BLaER1 (cell line): ENCODE results near the gene LYPD6B.

Experiments
- H3K27ac ChIP-seq: shearing (Covaris generic); formaldehyde crosslinking; 2 replicates; pipeline ENCODE4 v1.8.1; 2022
- H3K27me3 ChIP-seq: shearing (Covaris generic); formaldehyde crosslinking; 2 replicates; pipeline ENCODE4 v1.8.1; 2022
- H3K36me3 ChIP-seq: shearing (Covaris generic); formaldehyde crosslinking; 2 replicates; pipeline ENCODE4 v1.8.1; 2022
- H3K4me1 ChIP-seq: shearing (Covaris generic); formaldehyde crosslinking; 2 replicates; pipeline ENCODE4 v1.8.1; 2022
- H3K4me2 ChIP-seq: shearing (Covaris generic); formaldehyde crosslinking; 2 replicates; pipeline ENCODE4 v1.8.1; 2022
- H3K4me3 ChIP-seq: shearing (Covaris generic); formaldehyde crosslinking; 2 replicates; pipeline ENCODE4 v1.8.1; 2022
- H3K9ac ChIP-seq: shearing (Covaris generic); formaldehyde crosslinking; 2 replicates; pipeline ENCODE4 v1.8.1; 2022
- H3K9me3 ChIP-seq: shearing (Covaris generic); formaldehyde crosslinking; 2 replicates; pipeline ENCODE4 v1.8.1; 2022
- H4K20me1 ChIP-seq: shearing (Covaris generic); formaldehyde crosslinking; 2 replicates; pipeline ENCODE4 v1.8.1; 2022
- Cebpa-rat ChIP-seq: shearing (Covaris generic); IDR thresholded peaks from 2 replicates; pipeline ENCODE4 v1.8.1; 2022

LYPD6B gene

DNA sequence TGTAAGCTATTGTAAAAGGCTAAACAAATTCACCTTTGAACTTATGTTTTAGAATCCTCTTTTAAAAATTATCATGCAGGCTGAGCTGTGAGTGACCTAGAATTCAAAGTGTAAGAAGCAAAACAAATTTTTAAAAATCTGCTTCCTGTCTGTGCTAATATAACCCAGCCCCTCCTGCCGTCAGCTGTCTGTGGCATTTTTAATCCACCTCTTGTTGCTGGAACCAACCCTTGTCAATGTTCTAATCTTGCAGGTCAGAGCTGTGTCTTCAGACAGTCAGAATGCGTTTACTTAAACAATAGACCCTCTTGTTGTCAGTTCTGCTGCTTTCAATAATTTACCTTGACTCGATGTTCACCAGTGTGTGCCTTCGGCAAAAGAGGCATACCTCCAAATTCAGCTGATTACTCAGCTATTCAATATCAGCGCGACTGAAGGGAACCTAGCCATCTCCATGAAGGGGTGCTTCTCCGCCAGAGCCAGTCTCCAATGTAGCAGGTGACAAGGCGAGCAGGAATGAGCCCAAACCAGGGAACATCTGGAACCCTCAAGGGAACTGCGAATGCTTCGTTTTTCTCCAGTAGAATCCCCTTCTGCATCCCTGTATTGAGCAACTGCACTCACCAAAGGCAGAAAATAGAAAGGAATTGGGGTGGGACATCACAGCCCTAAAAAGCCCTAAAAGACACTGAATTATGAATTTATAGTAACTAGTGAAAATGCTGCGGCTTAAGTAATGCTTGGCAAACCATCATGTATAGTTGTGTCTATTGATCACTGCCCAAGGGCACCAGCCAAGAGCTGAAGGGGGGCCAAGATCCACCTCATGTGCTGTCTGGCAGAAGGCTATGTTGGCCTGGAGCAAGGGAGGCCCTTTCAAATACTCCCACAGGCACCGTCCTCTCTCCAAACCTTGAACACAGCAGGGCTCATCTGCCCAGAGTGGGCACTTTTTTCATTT, 62.5 kb downstream of the LYPD6B start:
- Histone ChIP-seq H3K4me3 (no peak overlapping the region), H3K4me1 (no peaks in the 10 kb centered on the region), H3K4me2 (no peak overlapping the region), H3K9ac (no peak overlapping the region), H3K27ac (no peak overlapping the region), H4K20me1 (no peaks in the 10 kb centered on the region), H3K36me3 (no peaks in the 10 kb centered on the region), H3K9me3 (no peaks in the 10 kb centered on the region), H3K27me3 (no peaks in the 10 kb centered on the region)
- no peak for TF ChIP-seq Cebpa-rat

DNA sequence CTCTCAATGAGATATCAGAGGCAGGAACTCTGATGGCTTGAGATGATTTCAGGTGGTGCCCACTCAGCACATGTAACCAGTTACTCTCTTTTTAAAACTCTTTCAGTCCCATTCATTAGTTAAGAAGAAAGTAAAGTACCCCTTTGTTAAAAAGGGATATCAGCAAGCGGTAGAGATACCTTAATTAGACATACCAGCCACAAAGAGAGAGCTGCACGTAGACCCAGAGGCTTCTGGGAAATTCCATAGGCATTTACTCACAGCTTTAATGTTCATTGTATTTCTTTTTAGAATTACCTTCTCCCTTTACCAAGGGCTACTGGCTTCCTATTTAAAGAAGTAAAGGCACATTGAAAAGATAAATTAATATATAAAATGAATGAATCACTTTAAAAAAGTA, 63.3 kb downstream of the LYPD6B start:
- no peaks in the 10 kb centered on the region for H3K36me3 ChIP-seq
- no peak overlapping the region for H3K9ac ChIP-seq
- no peaks in the 10 kb centered on the region for H4K20me1 ChIP-seq
- no peaks in the 10 kb centered on the region for H3K9me3 ChIP-seq
- no peak overlapping the region for H3K4me2 ChIP-seq
- TF ChIP-seq Cebpa-rat, result no peak
- no peaks in the 10 kb centered on the region for H3K4me1 ChIP-seq
- H3K27ac ChIP-seq, result no peak overlapping the region
- H3K4me3 ChIP-seq, result no peak overlapping the region
- no peaks in the 10 kb centered on the region for H3K27me3 ChIP-seq

DNA sequence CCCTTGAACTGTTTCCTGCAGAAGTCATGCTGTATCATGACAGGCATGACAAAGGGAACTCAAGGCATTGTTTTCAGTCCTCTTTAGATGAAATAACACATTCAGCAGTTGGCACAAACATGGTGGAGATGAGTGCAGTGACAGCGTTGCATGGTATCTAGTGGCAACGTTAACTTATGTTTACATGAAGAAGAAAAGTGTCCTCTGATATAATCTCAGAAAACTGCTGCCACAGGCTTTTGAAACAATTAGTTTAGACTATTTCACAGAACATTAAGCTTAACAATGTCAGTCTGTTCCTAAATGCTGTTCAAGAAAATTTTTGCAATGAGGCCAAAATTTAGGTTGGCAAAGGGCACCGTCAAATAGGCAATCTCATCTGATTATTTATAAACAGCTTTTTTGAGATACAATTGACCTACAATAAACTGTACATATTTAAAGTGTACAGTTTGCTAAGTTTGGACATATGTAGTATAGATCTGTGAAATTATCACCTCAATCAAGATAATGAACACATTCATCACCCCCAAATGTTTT, 64.7 kb downstream of the LYPD6B start:
- H3K9me3 ChIP-seq, result peaks cover 5% of the 10 kb centered on the region
- H3K36me3 ChIP-seq, result no peaks in the 10 kb centered on the region
- H3K4me3 ChIP-seq, result no peak overlapping the region
- no peaks in the 10 kb centered on the region for H4K20me1 ChIP-seq
- no peak overlapping the region for H3K9ac ChIP-seq
- no peaks in the 10 kb centered on the region for H3K27me3 ChIP-seq
- H3K4me2 ChIP-seq, result no peak overlapping the region
- H3K4me1 ChIP-seq, result no peaks in the 10 kb centered on the region
- TF ChIP-seq Cebpa-rat, result no peak
- H3K27ac ChIP-seq, result no peak overlapping the region

DNA sequence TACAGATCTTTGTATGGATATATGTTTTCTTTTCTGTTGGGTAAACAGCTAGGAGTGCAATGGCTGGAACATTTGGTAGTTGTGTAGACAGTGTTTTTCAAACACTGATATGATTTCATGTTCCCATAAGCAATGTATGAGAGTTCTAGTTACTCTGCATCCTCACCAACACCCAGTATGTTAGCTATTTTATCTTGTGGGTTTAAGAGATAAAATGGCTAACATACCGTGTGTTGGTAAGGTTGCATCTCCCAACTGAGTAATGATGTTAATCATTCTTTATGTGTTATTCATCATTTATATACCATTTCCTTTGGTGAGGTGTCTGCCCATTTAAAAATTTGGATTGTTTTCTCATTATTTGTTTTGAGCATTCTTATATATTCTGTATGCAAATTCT, 65.7 kb downstream of the LYPD6B start:
- Histone ChIP-seq H3K27ac (no peak overlapping the region), H4K20me1 (no peaks in the 10 kb centered on the region), H3K4me3 (no peak overlapping the region), H3K9ac (no peak overlapping the region), H3K27me3 (no peaks in the 10 kb centered on the region), H3K4me1 (no peaks in the 10 kb centered on the region), H3K9me3 (peaks cover 6% of the 10 kb centered on the region), H3K36me3 (no peaks in the 10 kb centered on the region), H3K4me2 (no peak overlapping the region)
- no peak for TF ChIP-seq Cebpa-rat

DNA sequence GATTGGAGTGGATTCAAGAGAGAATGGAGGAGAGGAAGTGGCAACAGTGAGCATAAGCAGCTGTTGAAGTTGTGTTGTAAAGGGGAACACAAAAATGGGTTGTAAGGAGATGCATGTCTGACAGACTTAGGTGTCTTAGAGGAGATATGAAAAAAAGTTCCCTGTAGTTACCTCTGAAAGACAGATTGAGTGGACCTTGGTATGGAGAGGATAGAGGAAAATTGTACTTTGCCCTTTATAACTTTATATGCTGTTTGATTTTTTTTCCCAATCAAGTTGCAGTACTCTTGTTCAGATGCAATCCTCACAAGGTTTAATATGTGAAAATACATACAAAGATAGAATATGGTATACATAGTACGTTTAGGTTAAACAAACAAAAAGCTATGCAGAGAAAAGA, 73.6 kb downstream of the LYPD6B start:
- TF ChIP-seq Cebpa-rat, result no peak
- Histone ChIP-seq H3K36me3 (no peaks in the 10 kb centered on the region), H3K4me3 (no peak overlapping the region), H3K9me3 (peaks cover 6% of the 10 kb centered on the region), H4K20me1 (no peaks in the 10 kb centered on the region), H3K27me3 (no peaks in the 10 kb centered on the region), H3K4me1 (no peaks in the 10 kb centered on the region), H3K4me2 (no peak overlapping the region), H3K27ac (no peak overlapping the region), H3K9ac (no peak overlapping the region)

DNA sequence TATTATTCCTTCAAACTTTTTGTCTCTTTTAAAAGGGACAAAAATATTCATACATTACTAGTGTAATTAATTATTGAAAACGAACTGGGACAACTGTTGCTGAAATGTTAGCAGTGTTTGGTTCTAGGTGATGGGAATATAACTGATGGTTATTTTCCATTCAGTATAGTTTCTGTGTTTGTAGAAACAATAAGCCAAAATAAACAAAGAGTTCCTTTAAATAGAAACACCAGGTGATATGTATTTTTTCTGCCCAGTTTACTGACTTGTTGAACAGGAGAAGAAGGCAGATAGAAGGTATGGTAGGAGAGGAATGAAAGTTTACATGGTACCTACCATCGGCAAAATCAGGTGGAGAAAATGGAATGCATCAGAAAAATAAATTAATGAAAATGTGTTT, 74.2 kb downstream of the LYPD6B start:
- no peaks in the 10 kb centered on the region for H4K20me1 ChIP-seq
- H3K4me1 ChIP-seq, result no peaks in the 10 kb centered on the region
- peaks cover 5% of the 10 kb centered on the region for H3K9me3 ChIP-seq
- H3K4me3 ChIP-seq, result no peak overlapping the region
- H3K36me3 ChIP-seq, result no peaks in the 10 kb centered on the region
- no peaks in the 10 kb centered on the region for H3K27me3 ChIP-seq
- TF ChIP-seq Cebpa-rat, result no peak
- no peak overlapping the region for H3K9ac ChIP-seq
- H3K4me2 ChIP-seq, result no peak overlapping the region
- H3K27ac ChIP-seq, result no peak overlapping the region

DNA sequence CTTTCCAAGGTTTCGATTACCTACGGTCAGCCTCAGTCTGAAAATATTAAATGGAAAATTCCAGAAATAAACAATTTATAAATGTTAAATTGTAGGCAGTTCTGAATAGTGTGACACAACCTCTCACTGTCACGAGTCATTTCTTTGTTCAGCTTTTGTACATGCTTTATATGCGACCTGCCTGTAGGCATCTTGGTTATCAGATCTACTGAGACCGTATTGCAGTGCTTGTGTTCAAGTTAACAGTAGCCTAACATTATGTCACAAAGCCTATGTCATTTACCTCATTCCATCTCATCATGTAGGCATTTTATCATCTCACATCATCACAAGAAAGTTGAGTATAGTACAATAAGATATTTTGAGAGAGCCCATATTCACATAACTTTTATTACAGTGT, 77.3 kb downstream of the LYPD6B start:
- no peak overlapping the region for H3K27ac ChIP-seq
- H3K9me3 ChIP-seq, result no peaks in the 10 kb centered on the region
- H3K27me3 ChIP-seq, result no peaks in the 10 kb centered on the region
- H3K36me3 ChIP-seq, result no peaks in the 10 kb centered on the region
- H3K4me1 ChIP-seq, result peaks cover 5% of the 10 kb centered on the region
- no peak overlapping the region for H3K4me3 ChIP-seq
- no peak overlapping the region for H3K4me2 ChIP-seq
- TF ChIP-seq Cebpa-rat, result no peak
- no peaks in the 10 kb centered on the region for H4K20me1 ChIP-seq
- no peak overlapping the region for H3K9ac ChIP-seq

DNA sequence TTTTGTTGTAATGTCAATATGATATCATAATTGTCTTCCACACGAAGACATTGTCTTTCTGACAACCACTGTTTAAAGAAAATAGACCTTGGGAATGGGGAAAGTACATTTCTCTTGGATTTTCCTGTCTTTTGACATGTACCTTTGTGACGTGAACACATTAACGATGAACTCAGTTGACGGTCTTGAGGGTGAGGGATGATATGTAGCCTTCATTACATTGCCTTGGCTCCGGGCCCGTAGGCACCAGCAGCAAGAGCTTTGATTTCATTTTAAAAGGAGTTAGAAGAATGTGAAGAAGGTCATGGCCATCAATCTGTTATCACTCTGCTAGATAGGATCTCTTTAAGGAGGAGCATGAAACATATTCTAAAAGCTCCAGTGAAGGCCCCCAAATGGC, 80.9 kb downstream of the LYPD6B start:
- Histone ChIP-seq H3K4me2 (no peak overlapping the region), H3K27me3 (no peaks in the 10 kb centered on the region), H3K4me1 (peaks cover 5% of the 10 kb centered on the region), H3K4me3 (no peak overlapping the region), H3K27ac (no peak overlapping the region), H3K36me3 (no peaks in the 10 kb centered on the region), H4K20me1 (no peaks in the 10 kb centered on the region), H3K9me3 (no peaks in the 10 kb centered on the region), H3K9ac (no peak overlapping the region)
- TF ChIP-seq Cebpa-rat, result no peak

DNA sequence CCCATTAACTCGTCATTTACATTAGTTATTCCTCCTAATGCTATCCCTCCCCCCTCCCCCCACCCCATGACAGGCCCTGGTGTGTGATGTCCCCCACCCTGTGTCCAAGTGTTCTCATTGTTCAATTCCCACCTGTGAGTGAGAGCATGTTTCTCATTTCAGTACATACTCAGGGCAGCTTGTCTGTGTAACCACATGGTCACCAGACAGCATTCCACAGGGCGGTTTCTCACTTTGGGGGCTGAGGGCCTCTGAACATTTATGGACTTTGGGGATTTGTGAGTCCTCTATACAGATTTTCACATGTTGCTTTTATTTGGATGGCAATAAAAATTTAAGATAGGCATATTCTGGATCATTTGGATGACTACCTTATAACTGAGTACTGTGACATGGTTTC, 84.0 kb downstream of the LYPD6B start:
- H3K9ac ChIP-seq, result no peak overlapping the region
- TF ChIP-seq Cebpa-rat, result no peak
- H3K9me3 ChIP-seq, result no peaks in the 10 kb centered on the region
- H3K4me2 ChIP-seq, result no peak overlapping the region
- no peak overlapping the region for H3K27ac ChIP-seq
- no peaks in the 10 kb centered on the region for H4K20me1 ChIP-seq
- no peak overlapping the region for H3K4me3 ChIP-seq
- peaks cover 10% of the 10 kb centered on the region for H3K4me1 ChIP-seq
- no peaks in the 10 kb centered on the region for H3K36me3 ChIP-seq
- no peaks in the 10 kb centered on the region for H3K27me3 ChIP-seq

DNA sequence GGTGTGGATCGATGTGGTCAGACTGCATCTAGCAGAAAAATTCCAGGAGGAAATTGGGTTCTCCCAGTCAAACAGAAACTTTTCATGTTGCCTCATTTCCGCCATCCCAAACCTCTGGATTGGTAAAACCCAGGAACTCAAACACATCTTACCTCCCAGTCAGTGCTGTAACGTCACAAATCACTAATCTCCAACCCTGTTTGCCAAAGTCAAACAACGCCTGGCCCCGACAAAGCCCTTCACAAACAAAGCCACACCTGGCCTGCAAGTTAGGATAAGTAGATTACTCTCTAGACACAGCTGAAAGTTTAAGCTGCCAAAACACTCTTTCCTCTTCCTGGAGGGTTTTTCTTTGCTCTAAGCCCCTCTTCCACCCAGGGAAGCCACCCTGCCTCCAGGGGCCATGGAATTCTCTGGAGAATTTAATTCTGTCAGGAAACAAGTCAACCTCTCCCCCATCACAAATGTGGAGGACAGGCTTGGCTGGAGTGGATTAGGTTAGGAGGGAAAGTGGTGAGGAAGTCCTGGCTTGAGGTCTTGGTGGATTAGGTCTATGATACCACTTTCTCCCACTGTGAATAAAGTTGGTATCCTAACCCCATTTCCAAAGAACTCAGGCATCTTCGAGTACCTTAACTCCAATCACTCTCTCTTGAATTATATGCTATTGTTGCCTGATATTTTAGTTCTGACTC, 86.7 kb downstream of the LYPD6B start:
- no peaks in the 10 kb centered on the region for H3K9me3 ChIP-seq
- H3K9ac ChIP-seq, result no peak overlapping the region
- no peaks in the 10 kb centered on the region for H3K27me3 ChIP-seq
- H3K4me1 ChIP-seq, result peaks cover 32% of the 10 kb centered on the region
- no peak for TF ChIP-seq Cebpa-rat
- no peak overlapping the region for H3K4me2 ChIP-seq
- H4K20me1 ChIP-seq, result no peaks in the 10 kb centered on the region
- no peak overlapping the region for H3K4me3 ChIP-seq
- no peak overlapping the region for H3K27ac ChIP-seq
- no peaks in the 10 kb centered on the region for H3K36me3 ChIP-seq
